ENCODE results near the gene SHFL.
A peak's percentile ranks its signal among the peaks of the same experiment; 100 is the strongest.

Gene SHFL

GRCh38 chr19:10085641-10086590, at the start of gene SHFL:
Gene SHFL, plus strand, starts transcription at chr19:10086317. Its CDS starts 111 bp downstream, at chr19:10086428.
- peak within 1 kb of the TSS; percentile 100 for H3K4me3 ChIP-seq (ENCODE audit: control insufficient read depth, low read depth, low read length)
- DNase-seq (ENCODE audit: low read depth), result no peak
- no peak for TF ChIP-seq CTCF (IDR thresholded peaks at IDR 0.05; ENCODE audit: control insufficient read depth, insufficient read depth, low read depth, low read length, missing control alignments)

DNA sequence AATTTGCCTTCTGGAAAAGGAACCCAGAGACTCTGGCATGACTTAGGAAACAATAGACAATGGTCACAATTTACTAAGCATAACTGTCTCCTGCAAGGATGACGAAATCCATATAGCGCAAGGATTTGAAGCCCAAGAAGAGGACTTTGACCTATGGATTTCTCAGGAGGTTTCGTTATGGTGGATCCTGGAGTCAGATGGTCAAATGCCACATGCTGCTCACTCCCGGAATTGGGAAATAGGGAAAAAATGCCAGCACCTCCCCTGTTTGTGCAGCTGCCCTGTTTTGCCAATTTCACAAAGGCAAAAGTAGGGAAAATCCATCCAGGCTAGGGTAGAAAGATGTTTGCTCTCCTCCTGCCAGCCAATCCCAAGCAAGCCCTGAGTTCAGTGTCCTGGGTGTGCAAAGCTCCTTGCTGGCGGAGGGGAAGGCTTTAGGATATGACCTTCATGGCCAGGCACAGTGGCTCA, 49.5 kb upstream of the SHFL start:
- no peak overlapping the region for H3K4me3 ChIP-seq (ENCODE audit: control insufficient read depth, low read depth, low read length)
- DNase-seq (ENCODE audit: low read depth), result no peak
- no peak for TF ChIP-seq CTCF (IDR thresholded peaks at IDR 0.05; ENCODE audit: control insufficient read depth, insufficient read depth, low read depth, low read length, missing control alignments)

GRCh38 chr19:10037367-10037766, 48.8 kb upstream of the SHFL start:
- DNase-seq (ENCODE audit: low read depth), result no peak
- no peak for TF ChIP-seq CTCF (IDR thresholded peaks at IDR 0.05; ENCODE audit: control insufficient read depth, insufficient read depth, low read depth, low read length, missing control alignments)
- no peak overlapping the region for H3K4me3 ChIP-seq (ENCODE audit: control insufficient read depth, low read depth, low read length)

- no peak for TF ChIP-seq CTCF (IDR thresholded peaks at IDR 0.05; ENCODE audit: control insufficient read depth, insufficient read depth, low read depth, low read length, missing control alignments)
- no peak overlapping the region for H3K4me3 ChIP-seq (ENCODE audit: control insufficient read depth, low read depth, low read length)
- no peak for DNase-seq (ENCODE audit: low read depth)
These were observed 48.3 kb upstream of the SHFL start for GRCh38 chr19:10037809-10038208.

DNA sequence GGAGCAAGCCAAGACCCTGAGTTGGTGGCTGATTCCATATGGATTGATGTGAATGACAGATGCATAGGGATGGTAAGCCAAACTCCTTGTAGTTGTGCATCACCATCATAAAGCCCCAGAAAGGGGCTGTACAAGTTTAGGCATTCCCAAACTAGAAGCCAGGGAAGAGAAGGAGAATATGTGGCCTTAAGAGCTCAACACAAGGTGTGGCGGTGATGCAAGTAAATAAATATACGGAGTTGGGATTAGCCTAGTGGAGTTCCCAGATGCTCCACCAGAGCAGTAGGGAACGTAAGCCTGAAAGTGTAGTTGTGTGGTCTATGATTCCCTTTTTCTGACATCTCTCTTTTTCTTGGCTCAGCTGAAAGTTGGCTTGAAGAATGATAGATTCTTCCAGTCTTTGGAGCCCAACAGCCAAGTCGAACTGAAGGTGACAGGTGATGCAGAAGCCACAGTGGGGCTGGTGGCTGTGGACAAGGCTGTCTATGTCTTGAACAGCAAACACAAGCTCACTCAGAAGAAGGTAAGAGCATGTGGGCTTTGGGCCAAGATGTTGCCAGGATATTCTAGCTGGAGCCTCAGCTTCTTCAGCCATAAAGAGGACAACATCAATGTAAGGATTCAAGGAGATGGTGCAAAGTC, 42.7 kb upstream of the SHFL start:
- no peak for DNase-seq (ENCODE audit: low read depth)
- no peak overlapping the region for H3K4me3 ChIP-seq (ENCODE audit: control insufficient read depth, low read depth, low read length)
- no peak for TF ChIP-seq CTCF (IDR thresholded peaks at IDR 0.05; ENCODE audit: control insufficient read depth, insufficient read depth, low read depth, low read length, missing control alignments)

- no peak for TF ChIP-seq CTCF (IDR thresholded peaks at IDR 0.05; ENCODE audit: control insufficient read depth, insufficient read depth, low read depth, low read length, missing control alignments)
- H3K4me3 ChIP-seq (ENCODE audit: control insufficient read depth, low read depth, low read length), result no peak overlapping the region
- no peak for DNase-seq (ENCODE audit: low read depth)
These were observed 41.7 kb upstream of the SHFL start for GRCh38 chr19:10044390-10044789.
